Mucosa of descending colon (tissue), 3 donors: Measurements from ENCODE around the gene HOXD10. TPM values are rescaled to one million over a fixed set of nuclear protein-coding genes. Genes with fewer than 3 reads are reported as not detected.
A peak's percentile ranks its signal among the peaks of the same experiment; 100 is the strongest.

ENCODE experiments used
- ATAC-seq: fragments of 200-7000 bp; cut with Tn5 transposase; one replicate; pipeline ENCODE4 v1.9.1; 2020; ENCODE audit warnings: mild to moderate bottlenecking, moderate library complexity
- DNase-seq, 3 donors: peaks; one replicate each; pipeline ENCODE4 v3.0.0-alpha.2; 2020
- H3K36me3 ChIP-seq: fragments of 200-600 bp; one replicate; pipeline ENCODE4 v1.8.0; 2021; ENCODE audit warnings: low read depth, mild to moderate bottlenecking
- H3K4me1 ChIP-seq: fragments of 200-600 bp; one replicate; pipeline ENCODE4 v1.8.0; 2021; ENCODE audit warnings: low read depth, mild to moderate bottlenecking
- H3K4me3 ChIP-seq: fragments of 200-600 bp; one replicate; pipeline ENCODE4 v1.8.0; 2021; ENCODE audit warnings: mild to moderate bottlenecking
- H3K9me3 ChIP-seq: fragments of 200-600 bp; one replicate; pipeline ENCODE4 v1.8.0; 2021; ENCODE audit warnings: mild to moderate bottlenecking
- intact Hi-C, 2 donors: fragments of 100-400 bp; cut with DNase I in 1 of 2; cut with micrococcal nuclease in 1 of 2; formaldehyde crosslinking; loops; one replicate each; pipeline versions ENCODE4 v1.11.0 to v1.11.1; 2022; cut with DNase I, micrococcal nuclease
- total RNA-seq, 3 donors: library from RNA; stranded (reverse); fragmentation: NEBNext Ultra II Directional in 2 of 3; extraction: Animal tissue kit (Norgen Biotek cat#: 25700) in 2 of 3; gene quantifications; one replicate each; pipeline versions ENCODE4 v1.2.1 to v1.2.4, GENCODE V29; 2021 to 2023
- TF ChIP-seq, protein P1 (sequence below): fragments of 200-600 bp; IDR thresholded peaks from one replicate; pipeline ENCODE4 v1.8.0; 2022; ENCODE audit warnings: antibody characterized with exemption, mild to moderate bottlenecking
- donor health status: DM: no; HTN: no; CAD: no; lungs with moderate emphysema.
- donor health status: DM: no; HTN: no; CAD: no.
- donor health status: DM: no; HTN: yes; CAD: no.

Gene HOXD10
- total RNA-seq, 3 donors from 2014 or later: 1.8 to 4.1 (median 3.0) TPM

- ATAC-seq (peak; percentile 58), DNase-seq (peak; percentile 46 to 63 (median 62))
- Histone ChIP-seq H3K36me3 (no peaks in the 10 kb centered on the region), H3K4me3 (no peak within 1 kb of the TSS), H3K9me3 (no peaks in the 10 kb centered on the region), H3K4me1 (peaks cover 23% of the 10 kb centered on the region)
- TF ChIP-seq, protein P1, sequence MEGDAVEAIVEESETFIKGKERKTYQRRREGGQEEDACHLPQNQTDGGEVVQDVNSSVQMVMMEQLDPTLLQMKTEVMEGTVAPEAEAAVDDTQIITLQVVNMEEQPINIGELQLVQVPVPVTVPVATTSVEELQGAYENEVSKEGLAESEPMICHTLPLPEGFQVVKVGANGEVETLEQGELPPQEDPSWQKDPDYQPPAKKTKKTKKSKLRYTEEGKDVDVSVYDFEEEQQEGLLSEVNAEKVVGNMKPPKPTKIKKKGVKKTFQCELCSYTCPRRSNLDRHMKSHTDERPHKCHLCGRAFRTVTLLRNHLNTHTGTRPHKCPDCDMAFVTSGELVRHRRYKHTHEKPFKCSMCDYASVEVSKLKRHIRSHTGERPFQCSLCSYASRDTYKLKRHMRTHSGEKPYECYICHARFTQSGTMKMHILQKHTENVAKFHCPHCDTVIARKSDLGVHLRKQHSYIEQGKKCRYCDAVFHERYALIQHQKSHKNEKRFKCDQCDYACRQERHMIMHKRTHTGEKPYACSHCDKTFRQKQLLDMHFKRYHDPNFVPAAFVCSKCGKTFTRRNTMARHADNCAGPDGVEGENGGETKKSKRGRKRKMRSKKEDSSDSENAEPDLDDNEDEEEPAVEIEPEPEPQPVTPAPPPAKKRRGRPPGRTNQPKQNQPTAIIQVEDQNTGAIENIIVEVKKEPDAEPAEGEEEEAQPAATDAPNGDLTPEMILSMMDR: no peak
- intact Hi-C loops: no loop called here
Measured at GRCh38 chr2:176106581-176107539, 9.7 kb upstream of the HOXD10 start, which contains the start of gene HOXD11. TSS of gene HOXD11 (plus strand) at chr2:176107280. CDS start at chr2:176107356, 76 bp downstream.

- peaks cover 23% of the 10 kb centered on the region for H3K4me1 ChIP-seq
- H3K9me3 ChIP-seq: no peaks in the 10 kb centered on the region
- H3K36me3 ChIP-seq: no peaks in the 10 kb centered on the region
- DNase-seq: peak in 1 of 3 donors; percentile 34
- TF ChIP-seq, protein P1: no peak
- intact Hi-C loops: no loop called here
- H3K4me3 ChIP-seq: no peak overlapping the region
- ATAC-seq: no peak
Measured at GRCh38 chr2:176107731-176108181, 8.8 kb upstream of the HOXD10 start.

GRCh38 chr2:176109192-176109901 is 7.2 kb upstream of the HOXD10 start:
- peak in 1 of 3 donors; percentile 18 for DNase-seq
- Histone ChIP-seq H3K9me3 (no peaks in the 10 kb centered on the region), H3K4me3 (no peak overlapping the region), H3K4me1 (peaks cover 23% of the 10 kb centered on the region), H3K36me3 (no peaks in the 10 kb centered on the region)
- TF ChIP-seq, protein P1: no peak
- intact Hi-C loops: no loop called here
- ATAC-seq: no peak

DNA sequence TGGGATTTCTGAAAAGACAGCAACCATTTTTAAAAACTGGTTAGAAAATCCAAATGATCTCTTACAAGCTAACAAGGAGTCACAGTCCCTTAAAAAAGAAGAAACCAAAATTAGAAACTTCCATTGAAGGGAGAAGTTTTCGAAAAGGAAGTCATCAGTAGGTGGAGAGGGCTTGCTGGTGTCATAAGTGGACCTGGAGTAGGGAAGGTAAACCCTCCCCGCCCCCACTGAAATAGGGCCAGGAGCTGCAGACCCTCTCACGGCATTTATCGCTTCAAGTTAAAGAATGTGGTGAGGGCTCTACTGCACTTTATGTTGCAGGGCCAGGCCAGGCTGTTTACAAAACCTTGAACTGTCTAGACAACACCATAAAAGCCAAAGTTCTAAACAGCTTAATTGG is 6.6 kb upstream of the HOXD10 start:
- Histone ChIP-seq H3K36me3 (no peaks in the 10 kb centered on the region), H3K4me3 (no peak overlapping the region), H3K9me3 (no peaks in the 10 kb centered on the region), H3K4me1 (peaks cover 18% of the 10 kb centered on the region)
- ATAC-seq (no peak), DNase-seq (no peak)
- intact Hi-C loops: no loop called here
- TF ChIP-seq, protein P1: no peak

DNA sequence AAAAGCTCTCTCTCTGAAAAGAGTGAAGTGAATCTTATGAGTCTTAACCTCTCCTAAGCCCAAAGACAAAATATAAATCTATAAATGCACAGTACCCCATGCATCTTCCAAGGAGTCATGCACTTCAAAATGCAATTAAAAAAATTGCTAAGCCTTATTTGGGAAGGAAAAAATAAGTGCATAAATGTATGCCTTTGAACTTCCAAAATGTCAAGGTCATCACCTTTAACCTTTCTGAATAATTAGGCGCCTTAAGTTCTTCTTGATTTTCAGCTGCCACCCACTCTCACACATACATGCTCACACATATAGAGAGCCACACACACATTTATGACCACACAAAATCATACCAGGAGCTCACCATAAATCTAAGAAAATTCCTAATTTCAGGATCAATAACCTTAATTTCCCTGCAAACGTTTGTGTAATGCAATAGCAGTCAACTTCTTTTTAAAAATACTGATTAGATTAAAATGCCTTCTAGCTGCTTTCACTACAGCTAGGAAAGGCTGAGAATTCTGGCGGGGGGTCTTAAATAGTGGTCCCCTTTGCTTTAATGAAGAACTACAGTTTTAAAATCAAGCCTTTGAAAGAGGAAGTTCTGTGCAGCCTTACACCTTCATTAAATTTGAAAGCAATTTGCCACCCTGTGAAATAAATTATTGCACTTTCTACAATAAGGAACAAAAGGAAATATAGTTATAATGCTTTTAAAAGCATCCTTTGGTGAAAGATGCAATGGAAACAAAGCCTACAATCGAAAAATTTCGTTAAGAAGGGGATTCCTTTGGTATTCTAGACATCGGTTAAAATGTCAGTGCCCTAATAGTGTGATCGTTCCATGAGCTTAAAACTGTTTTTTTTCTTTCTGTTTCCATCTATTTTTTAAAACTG is 5.9 kb upstream of the HOXD10 start:
- no peak for ATAC-seq
- no peak overlapping the region for H3K4me3 ChIP-seq
- no peak for DNase-seq
- no peaks in the 10 kb centered on the region for H3K9me3 ChIP-seq
- TF ChIP-seq, protein P1: no peak
- intact Hi-C loops: no loop called here
- peaks cover 19% of the 10 kb centered on the region for H3K4me1 ChIP-seq
- no peaks in the 10 kb centered on the region for H3K36me3 ChIP-seq
